GM12872 (cell line): ENCODE measurements around the gene NR2F6.

ENCODE experiments used
- CTCF ChIP-seq: IDR thresholded peaks from 3 replicates; pipeline ENCODE4 v1.5.1; 2011; ENCODE audit warnings: low read depth, mild to moderate bottlenecking, low read length, moderate library complexity; ENCODE audit not compliant: insufficient read depth

NR2F6 gene

GRCh38 chr19:17183271-17183761 lies 62.4 kb downstream of the NR2F6 start:
- TF ChIP-seq CTCF: peak; percentile 50
